HepG2 (cell line): ENCODE results near the gene SLC22A31. TPM values are rescaled to one million over a fixed set of nuclear protein-coding genes. Genes with fewer than 3 reads are reported as not detected.
A peak's percentile ranks its signal among the peaks of the same experiment; 100 is the strongest.

Source experiments
- ARID2 ChIP-seq: sonication (generic); formaldehyde crosslinking; IDR thresholded peaks from 2 replicates; pipeline ENCODE4 v1.8.1; 2022; ENCODE audit warnings: mild to moderate bottlenecking, missing genetic modification reagents, borderline replicate concordance
- ETV6 ChIP-seq: sonication (generic); formaldehyde crosslinking; conservative IDR thresholded peaks from 2 replicates; pipeline ENCODE4 v1.4.0; 2020; ENCODE audit warnings: missing genetic modification reagents
- GTF3A ChIP-seq: sonication (generic); formaldehyde crosslinking; conservative IDR thresholded peaks from 2 replicates; pipeline ENCODE4 v1.4.0; 2020; ENCODE audit warnings: mild to moderate bottlenecking, missing genetic modification reagents
- POLR2A ChIP-seq, 2 experiments: IDR thresholded peaks; 2 replicates each; pipeline ENCODE4 v1.6.1; 2011; ENCODE audit warnings: low read depth in 2 of 2, low read length in 2 of 2, mild to moderate bottlenecking in 1 of 2, moderate library complexity in 1 of 2; ENCODE audit not compliant: insufficient read depth in 1 of 2
- RARG ChIP-seq: sonication (generic); formaldehyde crosslinking; IDR thresholded peaks from 2 replicates; pipeline ENCODE4 v1.4.0; 2020; ENCODE audit warnings: low read depth, mild to moderate bottlenecking, missing genetic modification reagents
- REXO4 ChIP-seq: sonication (generic); formaldehyde crosslinking; IDR thresholded peaks from 2 replicates; pipeline ENCODE4 v1.8.0; 2022; ENCODE audit warnings: missing genetic modification reagents, mild to moderate bottlenecking, borderline replicate concordance
- SOX6 ChIP-seq, 2 experiments: fragments of 450-650 bp in 1 of 2; sonication (generic) in 1 of 2; formaldehyde crosslinking in 1 of 2; IDR thresholded peaks; 2 replicates each; pipeline versions ENCODE4 v1.4.0 to v1.6.1; 2017 to 2020; ENCODE audit warnings: antibody characterized with exemption in 1 of 2, mild to moderate bottlenecking in 1 of 2, missing genetic modification reagents in 1 of 2
- TGIF2 ChIP-seq: IDR thresholded peaks from 2 replicates; pipeline ENCODE4 v1.6.1; 2016; ENCODE audit warnings: control low read depth, missing compliant biosample characterization
- TMF1 ChIP-seq: sonication (generic); formaldehyde crosslinking; IDR thresholded peaks from 2 replicates; pipeline ENCODE4 v1.8.1; 2022; ENCODE audit warnings: low read depth, missing genetic modification reagents
- TSC22D2 ChIP-seq: sonication (generic); formaldehyde crosslinking; IDR thresholded peaks from 2 replicates; pipeline ENCODE4 v1.5.1; 2020; ENCODE audit warnings: missing genetic modification reagents, mild to moderate bottlenecking, borderline replicate concordance
- WIZ ChIP-seq: sonication (generic); formaldehyde crosslinking; IDR thresholded peaks from 2 replicates; pipeline ENCODE4 v1.5.1; 2020; ENCODE audit warnings: mild to moderate bottlenecking, missing genetic modification reagents
- ZFP1 ChIP-seq: IDR thresholded peaks from 2 replicates; pipeline ENCODE4 v1.6.1; 2016
- ZMYM2 ChIP-seq: sonication (generic); formaldehyde crosslinking; IDR thresholded peaks from 2 replicates; pipeline ENCODE4 v1.8.0; 2022; ENCODE audit warnings: mild to moderate bottlenecking, missing genetic modification reagents
- ZNF253 ChIP-seq: sonication (generic); formaldehyde crosslinking; IDR thresholded peaks from 2 replicates; pipeline ENCODE4 v1.8.0; 2022; ENCODE audit warnings: mild to moderate bottlenecking, missing genetic modification reagents, borderline replicate concordance
- ZNF264 ChIP-seq: sonication (generic); formaldehyde crosslinking; IDR thresholded peaks from 2 replicates; pipeline ENCODE4 v1.4.0; 2020; ENCODE audit warnings: missing genetic modification reagents
- ZNF329 ChIP-seq: sonication (generic); formaldehyde crosslinking; IDR thresholded peaks from 2 replicates; pipeline ENCODE4 v1.9.0; 2021; ENCODE audit warnings: low read depth, mild to moderate bottlenecking, missing genetic modification reagents
- polyA plus RNA-seq, 8 experiments: library from polyadenylated mRNA; depleted of rRNA in 3 of 8; stranded (reverse) in 7 of 8; unstranded in 1 of 8; fragments of >200 nt; fragmentation: Illumina TruSeq in 4 of 8; extraction: Trizol in 4 of 8; gene quantifications; 2 replicates each; pipeline versions ENCODE4 v1.2.1 to v1.2.3, GENCODE V29; 2011 to 2016; ENCODE audit warnings: low read depth in 4 of 8, missing spikeins in 1 of 8, mixed read lengths in 1 of 8; ENCODE audit not compliant: insufficient read depth in 1 of 8
- total RNA-seq, 5 experiments: library from RNA; depleted of rRNA; stranded (reverse); fragments of >200 nt; fragmentation: Illumina TruSeq; extraction: Trizol; gene quantifications; 2 replicates each; pipeline ENCODE4 v1.2.3, GENCODE V29; 2016; ENCODE audit warnings: low read depth in 1 of 5
- TF ChIP-seq, protein P1 (sequence below): sonication (generic); formaldehyde crosslinking; IDR thresholded peaks from 2 replicates; pipeline ENCODE4 v1.8.0; 2022; ENCODE audit warnings: missing genetic modification reagents, mild to moderate bottlenecking, borderline replicate concordance
- TF ChIP-seq, protein P2 (sequence below): sonication (generic); formaldehyde crosslinking; IDR thresholded peaks from 2 replicates; pipeline ENCODE4 v1.4.0; 2020; ENCODE audit warnings: mild to moderate bottlenecking, missing genetic modification reagents
- TF ChIP-seq, protein P3 (sequence below): sonication (generic); formaldehyde crosslinking; IDR thresholded peaks from 2 replicates; pipeline ENCODE4 v1.5.0; 2020; ENCODE audit warnings: mild to moderate bottlenecking, missing genetic modification reagents, borderline replicate concordance

The SLC22A31 gene
- total and polyA plus RNA-seq, 2 of the 13 experiments (the other 11 are each of a cell fraction or from before 2014, with no cell fraction given) = 67.3 to 83.3 TPM

DNA sequence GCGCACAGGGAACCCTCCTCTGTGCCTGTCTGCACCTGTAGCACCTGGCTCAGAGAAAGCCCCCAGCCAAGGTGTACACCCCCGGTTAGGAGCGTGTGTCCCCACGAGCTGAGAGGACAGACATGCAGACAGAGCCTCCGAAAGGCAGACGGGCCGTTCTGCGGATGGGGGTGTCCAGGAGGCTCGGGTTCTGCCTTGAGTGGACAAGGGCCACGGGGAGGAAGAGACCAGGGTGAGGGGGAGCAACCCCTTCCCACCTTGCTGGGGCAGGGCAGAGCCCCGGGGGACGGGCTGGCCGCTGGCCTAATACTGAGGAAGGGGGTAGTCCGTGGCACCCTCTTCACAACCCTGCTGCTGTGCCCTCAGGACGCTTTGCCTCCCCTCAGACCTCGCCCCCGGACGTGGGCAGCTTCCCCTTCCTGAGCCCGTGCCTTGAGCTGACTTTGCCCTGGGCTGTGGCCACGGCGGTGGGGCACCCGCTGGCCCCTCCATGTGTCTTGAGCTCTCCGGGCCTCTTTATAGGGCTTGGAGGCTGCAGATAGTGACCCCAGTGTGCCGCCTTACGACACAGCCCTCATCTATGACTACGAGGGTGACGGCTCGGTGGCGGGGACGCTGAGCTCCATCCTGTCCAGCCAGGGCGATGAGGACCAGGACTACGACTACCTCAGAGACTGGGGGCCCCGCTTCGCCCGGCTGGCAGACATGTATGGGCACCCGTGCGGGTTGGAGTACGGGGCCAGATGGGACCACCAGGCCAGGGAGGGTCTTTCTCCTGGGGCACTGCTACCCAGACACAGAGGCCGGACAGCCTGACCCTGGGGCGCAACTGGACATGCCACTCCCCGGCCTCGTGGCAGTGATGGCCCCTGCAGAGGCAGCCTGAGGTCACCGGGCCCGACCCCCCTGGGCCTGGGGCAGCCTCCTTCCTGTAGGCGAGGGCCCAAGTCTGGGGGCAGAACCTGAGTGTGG, 5.7 kb downstream of the SLC22A31 start (continued):
- TF ChIP-seq, protein P1, sequence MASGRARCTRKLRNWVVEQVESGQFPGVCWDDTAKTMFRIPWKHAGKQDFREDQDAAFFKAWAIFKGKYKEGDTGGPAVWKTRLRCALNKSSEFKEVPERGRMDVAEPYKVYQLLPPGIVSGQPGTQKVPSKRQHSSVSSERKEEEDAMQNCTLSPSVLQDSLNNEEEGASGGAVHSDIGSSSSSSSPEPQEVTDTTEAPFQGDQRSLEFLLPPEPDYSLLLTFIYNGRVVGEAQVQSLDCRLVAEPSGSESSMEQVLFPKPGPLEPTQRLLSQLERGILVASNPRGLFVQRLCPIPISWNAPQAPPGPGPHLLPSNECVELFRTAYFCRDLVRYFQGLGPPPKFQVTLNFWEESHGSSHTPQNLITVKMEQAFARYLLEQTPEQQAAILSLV (CRISPR knock-in tag) = no peak
- TF ChIP-seq, protein P2, sequence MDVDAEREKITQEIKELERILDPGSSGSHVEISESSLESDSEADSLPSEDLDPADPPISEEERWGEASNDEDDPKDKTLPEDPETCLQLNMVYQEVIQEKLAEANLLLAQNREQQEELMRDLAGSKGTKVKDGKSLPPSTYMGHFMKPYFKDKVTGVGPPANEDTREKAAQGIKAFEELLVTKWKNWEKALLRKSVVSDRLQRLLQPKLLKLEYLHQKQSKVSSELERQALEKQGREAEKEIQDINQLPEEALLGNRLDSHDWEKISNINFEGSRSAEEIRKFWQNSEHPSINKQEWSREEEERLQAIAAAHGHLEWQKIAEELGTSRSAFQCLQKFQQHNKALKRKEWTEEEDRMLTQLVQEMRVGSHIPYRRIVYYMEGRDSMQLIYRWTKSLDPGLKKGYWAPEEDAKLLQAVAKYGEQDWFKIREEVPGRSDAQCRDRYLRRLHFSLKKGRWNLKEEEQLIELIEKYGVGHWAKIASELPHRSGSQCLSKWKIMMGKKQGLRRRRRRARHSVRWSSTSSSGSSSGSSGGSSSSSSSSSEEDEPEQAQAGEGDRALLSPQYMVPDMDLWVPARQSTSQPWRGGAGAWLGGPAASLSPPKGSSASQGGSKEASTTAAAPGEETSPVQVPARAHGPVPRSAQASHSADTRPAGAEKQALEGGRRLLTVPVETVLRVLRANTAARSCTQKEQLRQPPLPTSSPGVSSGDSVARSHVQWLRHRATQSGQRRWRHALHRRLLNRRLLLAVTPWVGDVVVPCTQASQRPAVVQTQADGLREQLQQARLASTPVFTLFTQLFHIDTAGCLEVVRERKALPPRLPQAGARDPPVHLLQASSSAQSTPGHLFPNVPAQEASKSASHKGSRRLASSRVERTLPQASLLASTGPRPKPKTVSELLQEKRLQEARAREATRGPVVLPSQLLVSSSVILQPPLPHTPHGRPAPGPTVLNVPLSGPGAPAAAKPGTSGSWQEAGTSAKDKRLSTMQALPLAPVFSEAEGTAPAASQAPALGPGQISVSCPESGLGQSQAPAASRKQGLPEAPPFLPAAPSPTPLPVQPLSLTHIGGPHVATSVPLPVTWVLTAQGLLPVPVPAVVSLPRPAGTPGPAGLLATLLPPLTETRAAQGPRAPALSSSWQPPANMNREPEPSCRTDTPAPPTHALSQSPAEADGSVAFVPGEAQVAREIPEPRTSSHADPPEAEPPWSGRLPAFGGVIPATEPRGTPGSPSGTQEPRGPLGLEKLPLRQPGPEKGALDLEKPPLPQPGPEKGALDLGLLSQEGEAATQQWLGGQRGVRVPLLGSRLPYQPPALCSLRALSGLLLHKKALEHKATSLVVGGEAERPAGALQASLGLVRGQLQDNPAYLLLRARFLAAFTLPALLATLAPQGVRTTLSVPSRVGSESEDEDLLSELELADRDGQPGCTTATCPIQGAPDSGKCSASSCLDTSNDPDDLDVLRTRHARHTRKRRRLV (CRISPR knock-in tag) = no peak
- TF ChIP-seq RARG (CRISPR knock-in tag) (no peak), WIZ (CRISPR knock-in tag) (no peak), REXO4 (CRISPR knock-in tag) (no peak), ARID2 (CRISPR knock-in tag) (no peak), TSC22D2 (CRISPR knock-in tag) (no peak), POLR2A (IDR thresholded peaks at IDR 0.05; ENCODE audit: insufficient read depth in 1 of 2, low read depth in 2 of 2, low read length in 2 of 2) (peak in 1 of 2 experiments; percentile 37; a peak in 1 of 4 replicates), ZNF329 (no peak), SOX6 (IDR thresholded peaks at IDR 0.05) (no peak), SOX6 (CRISPR knock-in tag; IDR thresholded peaks at IDR 0.05) (0 out of 2 replicates have a peak, but pooled peaks have one; percentile 13), ZFP1 (CRISPR knock-in tag) (no peak), TMF1 (CRISPR knock-in tag) (no peak), GTF3A (CRISPR knock-in tag) (no peak), ETV6 (no peak), ZMYM2 (no peak), TGIF2 (no peak), ZNF264 (CRISPR knock-in tag) (no peak), ZNF253 (CRISPR knock-in tag) (no peak)
- TF ChIP-seq, protein P3, sequence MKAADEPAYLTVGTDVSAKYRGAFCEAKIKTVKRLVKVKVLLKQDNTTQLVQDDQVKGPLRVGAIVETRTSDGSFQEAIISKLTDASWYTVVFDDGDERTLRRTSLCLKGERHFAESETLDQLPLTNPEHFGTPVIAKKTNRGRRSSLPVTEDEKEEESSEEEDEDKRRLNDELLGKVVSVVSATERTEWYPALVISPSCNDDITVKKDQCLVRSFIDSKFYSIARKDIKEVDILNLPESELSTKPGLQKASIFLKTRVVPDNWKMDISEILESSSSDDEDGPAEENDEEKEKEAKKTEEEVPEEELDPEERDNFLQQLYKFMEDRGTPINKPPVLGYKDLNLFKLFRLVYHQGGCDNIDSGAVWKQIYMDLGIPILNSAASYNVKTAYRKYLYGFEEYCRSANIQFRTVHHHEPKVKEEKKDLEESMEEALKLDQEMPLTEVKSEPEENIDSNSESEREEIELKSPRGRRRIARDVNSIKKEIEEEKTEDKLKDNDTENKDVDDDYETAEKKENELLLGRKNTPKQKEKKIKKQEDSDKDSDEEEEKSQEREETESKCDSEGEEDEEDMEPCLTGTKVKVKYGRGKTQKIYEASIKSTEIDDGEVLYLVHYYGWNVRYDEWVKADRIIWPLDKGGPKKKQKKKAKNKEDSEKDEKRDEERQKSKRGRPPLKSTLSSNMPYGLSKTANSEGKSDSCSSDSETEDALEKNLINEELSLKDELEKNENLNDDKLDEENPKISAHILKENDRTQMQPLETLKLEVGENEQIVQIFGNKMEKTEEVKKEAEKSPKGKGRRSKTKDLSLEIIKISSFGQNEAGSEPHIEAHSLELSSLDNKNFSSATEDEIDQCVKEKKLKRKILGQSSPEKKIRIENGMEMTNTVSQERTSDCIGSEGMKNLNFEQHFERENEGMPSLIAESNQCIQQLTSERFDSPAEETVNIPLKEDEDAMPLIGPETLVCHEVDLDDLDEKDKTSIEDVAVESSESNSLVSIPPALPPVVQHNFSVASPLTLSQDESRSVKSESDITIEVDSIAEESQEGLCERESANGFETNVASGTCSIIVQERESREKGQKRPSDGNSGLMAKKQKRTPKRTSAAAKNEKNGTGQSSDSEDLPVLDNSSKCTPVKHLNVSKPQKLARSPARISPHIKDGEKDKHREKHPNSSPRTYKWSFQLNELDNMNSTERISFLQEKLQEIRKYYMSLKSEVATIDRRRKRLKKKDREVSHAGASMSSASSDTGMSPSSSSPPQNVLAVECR (CRISPR knock-in tag) = no peak
